T-cell (primary cell): ENCODE measurements around the gene IP6K1. TPM values are rescaled to one million over a fixed set of nuclear protein-coding genes. Genes with fewer than 3 reads are reported as not detected.
A peak's percentile ranks its signal among the peaks of the same experiment; 100 is the strongest.
"Not testable (repeated sequence)": the region's sequence is repeated elsewhere in the genome, so short reads cannot be mapped to it uniquely, and the experiment has no call there.

Experiments used
- ATAC-seq, 4 experiments: fragments of 200-7000 bp in 3 of 4; fragments of 150-1000 bp in 1 of 4; cut with Tn5 transposase; replicated peaks in 1 of 4; 1 replicate in 3 of 4; 2 replicates in 1 of 4; pipeline ENCODE4 v1.10.0; 2021; ENCODE audit warnings: moderate library complexity in 3 of 4, mild to moderate bottlenecking in 2 of 4, moderate number of reproducible peaks in 1 of 4
- CTCF ChIA-PET, 2 donors: fragments of 300-600 bp; sonication (Branson Sonifier 250); formaldehyde crosslinking; loops; one replicate each; lab custom pipeline; 2022; ENCODE audit warnings: antibody characterized with exemption in 2 of 2; lab: Charles Lee
- POLR2A ChIA-PET, 2 donors: fragments of 300-600 bp; sonication (Branson Sonifier 250); formaldehyde crosslinking; loops; one replicate each; lab custom pipeline; 2022; ENCODE audit warnings: antibody characterized with exemption in 2 of 2; lab: Charles Lee
- DNase-seq, 35 experiments: peaks; one replicate each; pipeline versions ENCODE4 v3.0.0 to v3.0.0-alpha.2; 2013 to 2023
- H3K27ac ChIP-seq: one replicate; pipeline ENCODE4 v1.5.1; 2013; ENCODE audit warnings: low read length
- H3K27me3 ChIP-seq, 2 experiments: replicated peaks in 1 of 2; 1 replicate in 1 of 2; 2 replicates in 1 of 2; pipeline versions ENCODE4 v1.6.1 to v1.7.0; 2013; ENCODE audit warnings: low read length in 1 of 2, mixed read lengths in 1 of 2; ENCODE audit not compliant: control insufficient read depth in 2 of 2, insufficient read depth in 2 of 2; ENCODE audit errors: extremely low read depth in 1 of 2
- H3K36me3 ChIP-seq, 2 donors: 1 replicate in 1 of 2; 2 replicates in 1 of 2; pipeline versions ENCODE4 v1.6.1 to v1.7.0; 2013; ENCODE audit warnings: low read length in 1 of 2; ENCODE audit not compliant: control insufficient read depth in 2 of 2, insufficient read depth in 1 of 2; ENCODE audit errors: extremely low read depth in 1 of 2
- H3K4me1 ChIP-seq, 2 experiments: 1 replicate in 1 of 2; 2 replicates in 1 of 2; pipeline versions ENCODE4 v1.6.1 to v1.7.0; 2013; ENCODE audit warnings: low read length in 2 of 2, mixed read lengths in 1 of 2; ENCODE audit not compliant: insufficient read depth in 2 of 2, control insufficient read depth in 1 of 2; ENCODE audit errors: extremely low read depth in 1 of 2
- H3K4me3 ChIP-seq, 2 donors: 1 replicate in 1 of 2; 2 replicates in 1 of 2; pipeline versions ENCODE4 v1.5.1 to v1.7.0; 2013; ENCODE audit warnings: mild to moderate bottlenecking in 2 of 2, low read length in 1 of 2, moderate library complexity in 1 of 2; ENCODE audit not compliant: control insufficient read depth in 1 of 2; ENCODE audit errors: extremely low read depth in 1 of 2
- H3K9me3 ChIP-seq: 2 replicates; pipeline ENCODE4 v1.7.0; 2013
- H3K27ac Mint-ChIP-seq, 2 donors: one replicate each; pipeline ENCODE4 v1.8.0; 2020 to 2021; ENCODE audit warnings: mild to moderate bottlenecking in 2 of 2, mixed read lengths in 2 of 2
- H3K27me3 Mint-ChIP-seq, 2 donors: one replicate each; pipeline ENCODE4 v1.8.0; 2021 to 2022; ENCODE audit warnings: mixed read lengths in 2 of 2
- H3K36me3 Mint-ChIP-seq: one replicate; pipeline ENCODE4 v1.8.0; 2021; ENCODE audit warnings: mixed read lengths
- H3K4me1 Mint-ChIP-seq, 3 donors: one replicate each; pipeline ENCODE4 v1.8.0; 2020 to 2022; ENCODE audit warnings: mixed read lengths in 3 of 3, mild to moderate bottlenecking in 1 of 3
- H3K4me3 Mint-ChIP-seq, 3 donors: one replicate each; pipeline ENCODE4 v1.8.0; 2020 to 2022; ENCODE audit warnings: mild to moderate bottlenecking in 3 of 3, mixed read lengths in 3 of 3, moderate library complexity in 3 of 3
- H3K9me3 Mint-ChIP-seq, 3 donors: one replicate each; pipeline ENCODE4 v1.8.0; 2020 to 2022; ENCODE audit warnings: mixed read lengths in 3 of 3
- WGBS: methylation state at CpG from one replicate; pipeline ENCODE4 v1.1.5; 2013; ENCODE audit warnings: missing lambda C conversion rate; ENCODE audit not compliant: insufficient coverage; 5-methylcytosine and 5-hydroxymethylcytosine counted together
- total RNA-seq, 35 experiments: library from RNA in 6 of 35; stranded (reverse) in 6 of 35; fragments of 120-200 nt in 1 of 35; gene quantifications; one replicate each; pipeline versions ENCODE4 v1.2.1 to v1.2.4 and lab custom pipeline; 2013 to 2026

Gene IP6K1
- total RNA-seq, 5 donors from 2014 or later (not counting 1 experiment from before 2014, with no cell fraction given): 31.6 to 62.2 (median 57.0) TPM

- H3K36me3 Mint-ChIP-seq, H3K4me3 ChIP-seq, H3K27me3 Mint-ChIP-seq, H3K9me3 ChIP-seq, H3K27ac ChIP-seq, DNase-seq, H3K27ac Mint-ChIP-seq, H3K9me3 Mint-ChIP-seq, H3K27me3 ChIP-seq, POLR2A ChIA-PET, ATAC-seq, H3K4me3 Mint-ChIP-seq: not testable (repeated sequence)
- CTCF ChIA-PET: interaction anchor here in 1 of 2 donors (0.6 kb wide), 1 partner anchor 23 kb away, joined by 10 read pairs; no protein-coding TSS in a partner anchor
- H3K4me1 ChIP-seq: peaks cover 2 to 12% of the 10 kb centered on the region in 2 experiments
- 80% methylated on average over 2 of the region's 4 CpGs for WGBS
- H3K36me3 ChIP-seq: peaks cover 11 to 30% of the 10 kb centered on the region in 2 donors
- H3K4me1 Mint-ChIP-seq: peaks cover 22 to 33% (median 25%) of the 10 kb centered on the region in 3 donors
Observed at GRCh38 chr3:49695350-49696015, 90.9 kb downstream of the IP6K1 start.

- H3K4me3 Mint-ChIP-seq, CTCF ChIA-PET: not testable (repeated sequence)
Observed at GRCh38 chr3:49694409-49695070, 91.8 kb downstream of the IP6K1 start.

GRCh38 chr3:49691481-49691880 is 94.9 kb downstream of the IP6K1 start:
- ATAC-seq, H3K27ac ChIP-seq, H3K36me3 ChIP-seq, H3K9me3 ChIP-seq, DNase-seq, H3K9me3 Mint-ChIP-seq, POLR2A ChIA-PET, H3K36me3 Mint-ChIP-seq, H3K27me3 Mint-ChIP-seq, H3K4me3 ChIP-seq, H3K27ac Mint-ChIP-seq, CTCF ChIA-PET: not testable (repeated sequence)
- Histone ChIP-seq H3K4me1 (peaks cover 6 to 41% of the 10 kb centered on the region in 2 experiments), H3K27me3 (peaks cover 0 to 12% of the 10 kb centered on the region in 2 experiments)
- WGBS: 96% methylated on average over 3 of the region's 3 CpGs
- H3K4me3 Mint-ChIP-seq: peak overlapping the region; percentile 93 to 97 (median 96)
- H3K4me1 Mint-ChIP-seq: peaks cover 42 to 55% (median 52%) of the 10 kb centered on the region in 3 donors

More at GRCh38 chr3:49694409-49695070, 91.8 kb downstream of the IP6K1 start:
- H3K4me3 ChIP-seq, H3K27me3 ChIP-seq, POLR2A ChIA-PET, ATAC-seq, H3K9me3 ChIP-seq, H3K9me3 Mint-ChIP-seq, H3K27ac Mint-ChIP-seq, DNase-seq, H3K36me3 Mint-ChIP-seq, H3K27me3 Mint-ChIP-seq, H3K27ac ChIP-seq: not testable (repeated sequence)
- peaks cover 6 to 21% of the 10 kb centered on the region in 2 experiments for H3K4me1 ChIP-seq
- 77% methylated on average over 3 of the region's 6 CpGs for WGBS
- H3K4me1 Mint-ChIP-seq: peaks cover 30 to 42% (median 32%) of the 10 kb centered on the region in 3 donors
- peaks cover 11 to 21% of the 10 kb centered on the region in 2 donors for H3K36me3 ChIP-seq

GRCh38 chr3:49690856-49691255 is 95.5 kb downstream of the IP6K1 start:
- H3K9me3 Mint-ChIP-seq, CTCF ChIA-PET, H3K36me3 ChIP-seq, H3K4me3 ChIP-seq, DNase-seq, ATAC-seq, POLR2A ChIA-PET, H3K27ac ChIP-seq, H3K36me3 Mint-ChIP-seq, H3K9me3 ChIP-seq, H3K27me3 Mint-ChIP-seq: not testable (repeated sequence)
- Mint-ChIP-seq H3K4me3 (peak overlapping the region; percentile 93 to 97 (median 96)), H3K4me1 (peaks cover 44 to 55% (median 54%) of the 10 kb centered on the region in 3 donors), H3K27ac (peak overlapping the region; percentile 46 to 97)
- Histone ChIP-seq H3K4me1 (peaks cover 6 to 48% of the 10 kb centered on the region in 2 experiments), H3K27me3 (peaks cover 0 to 17% of the 10 kb centered on the region in 2 experiments)
- WGBS: 89% methylated on average over 3 of the region's 3 CpGs

GRCh38 chr3:49689908-49690624 is 96.3 kb downstream of the IP6K1 start:
- Histone ChIP-seq H3K4me3 (peak overlapping the region; percentile 94 to 99), H3K4me1 (peaks cover 6 to 52% of the 10 kb centered on the region in 2 experiments), H3K27ac (peak overlapping the region; percentile 38), H3K27me3 (peaks cover 0 to 20% of the 10 kb centered on the region in 2 experiments)
- 11% methylated on average over 11 of the region's 16 CpGs for WGBS
- peaks cover 45 to 57% (median 55%) of the 10 kb centered on the region in 3 donors for H3K4me1 Mint-ChIP-seq
- H3K4me3 Mint-ChIP-seq: peak overlapping the region; percentile 93 to 97 (median 96)
- H3K9me3 ChIP-seq, H3K9me3 Mint-ChIP-seq, H3K36me3 ChIP-seq, H3K36me3 Mint-ChIP-seq, ATAC-seq, DNase-seq, H3K27me3 Mint-ChIP-seq, POLR2A ChIA-PET: not testable (repeated sequence)
- CTCF ChIA-PET: interaction anchor here in 1 of 2 donors (0.5 kb wide), 1 partner anchor 88 kb away, joined by 4 read pairs; no protein-coding TSS in a partner anchor
- H3K27ac Mint-ChIP-seq: peak overlapping the region; percentile 94 to 97
